ENCODE data around the gene CIAO3. TPM values are rescaled to one million over a fixed set of nuclear protein-coding genes. Genes with fewer than 3 reads are reported as not detected.

CIAO3 gene
- total RNA-seq, 1 donor from 2014 or later: 34.5 TPM

GRCh38 chr16:725041-725376 is 15.8 kb downstream of the CIAO3 start:
- no peaks in the 10 kb centered on the region for H3K27me3 ChIP-seq (ENCODE audit: control insufficient read depth, insufficient read depth, low read length)
- no peaks in the 10 kb centered on the region for H3K36me3 ChIP-seq (ENCODE audit: control insufficient read depth, insufficient read depth, low read length)
- DNase-seq (ENCODE audit: low read depth): no peak
- no peak for TF ChIP-seq CTCF (IDR thresholded peaks at IDR 0.05; ENCODE audit: insufficient read depth, low read length, poor library complexity, severe bottlenecking)
- H3K4me3 ChIP-seq (ENCODE audit: low read depth, low read length): no peak overlapping the region

DNA sequence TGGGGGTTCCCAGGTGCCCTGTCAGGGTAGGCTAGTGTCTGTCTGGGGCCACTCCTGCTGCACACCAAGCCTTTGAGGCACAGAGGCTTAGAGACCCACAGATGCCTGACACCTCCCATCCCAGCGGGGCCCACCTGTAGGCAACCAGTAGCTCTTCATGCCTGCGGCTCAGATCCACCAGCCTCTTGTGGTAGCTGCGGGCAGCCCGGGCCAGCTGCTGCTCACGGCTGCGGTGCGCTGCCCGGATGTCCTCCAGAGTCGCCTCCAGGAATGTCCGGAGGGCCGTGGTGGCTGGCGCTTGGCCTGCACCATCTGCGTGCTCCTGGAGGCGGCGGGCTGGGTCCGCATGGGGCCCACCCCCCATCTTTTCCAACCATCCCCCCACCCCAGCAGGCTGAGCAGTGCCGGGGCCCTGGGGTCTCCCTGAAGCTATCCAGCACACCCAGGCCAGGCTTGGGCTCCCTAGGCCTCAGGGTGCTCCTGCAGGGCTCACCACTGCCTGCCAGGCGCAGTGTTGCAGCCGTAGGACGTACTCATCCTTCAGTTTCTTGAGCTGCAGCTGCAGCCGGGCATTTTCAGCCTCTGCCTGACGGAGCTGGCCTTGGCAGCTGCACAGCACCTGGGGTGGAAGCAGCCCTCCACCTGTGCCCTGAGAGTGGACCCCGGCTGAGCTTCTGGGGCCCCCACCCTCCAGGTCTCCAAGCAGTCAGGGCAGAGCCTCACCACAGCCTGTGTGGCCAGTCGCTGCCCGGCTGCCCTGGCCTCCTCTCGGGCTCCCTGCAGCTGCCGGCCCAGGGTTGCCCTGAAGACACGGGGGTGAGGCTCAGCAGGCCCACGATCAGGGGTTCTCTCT is 16.4 kb downstream of the CIAO3 start:
- no peak for DNase-seq (ENCODE audit: low read depth)
- TF ChIP-seq CTCF (IDR thresholded peaks at IDR 0.05; ENCODE audit: insufficient read depth, low read length, poor library complexity, severe bottlenecking): no peak
- Histone ChIP-seq H3K27me3 (ENCODE audit: control insufficient read depth, insufficient read depth, low read length) (no peaks in the 10 kb centered on the region), H3K36me3 (ENCODE audit: control insufficient read depth, insufficient read depth, low read length) (no peaks in the 10 kb centered on the region), H3K4me3 (ENCODE audit: low read depth, low read length) (no peak overlapping the region)

GRCh38 chr16:723695-724094 is 17.1 kb downstream of the CIAO3 start:
- no peak for DNase-seq (ENCODE audit: low read depth)
- Histone ChIP-seq H3K4me3 (ENCODE audit: low read depth, low read length) (no peak overlapping the region), H3K36me3 (ENCODE audit: control insufficient read depth, insufficient read depth, low read length) (no peaks in the 10 kb centered on the region), H3K27me3 (ENCODE audit: control insufficient read depth, insufficient read depth, low read length) (no peaks in the 10 kb centered on the region)
- TF ChIP-seq CTCF (IDR thresholded peaks at IDR 0.05; ENCODE audit: insufficient read depth, low read length, poor library complexity, severe bottlenecking): no peak

DNA sequence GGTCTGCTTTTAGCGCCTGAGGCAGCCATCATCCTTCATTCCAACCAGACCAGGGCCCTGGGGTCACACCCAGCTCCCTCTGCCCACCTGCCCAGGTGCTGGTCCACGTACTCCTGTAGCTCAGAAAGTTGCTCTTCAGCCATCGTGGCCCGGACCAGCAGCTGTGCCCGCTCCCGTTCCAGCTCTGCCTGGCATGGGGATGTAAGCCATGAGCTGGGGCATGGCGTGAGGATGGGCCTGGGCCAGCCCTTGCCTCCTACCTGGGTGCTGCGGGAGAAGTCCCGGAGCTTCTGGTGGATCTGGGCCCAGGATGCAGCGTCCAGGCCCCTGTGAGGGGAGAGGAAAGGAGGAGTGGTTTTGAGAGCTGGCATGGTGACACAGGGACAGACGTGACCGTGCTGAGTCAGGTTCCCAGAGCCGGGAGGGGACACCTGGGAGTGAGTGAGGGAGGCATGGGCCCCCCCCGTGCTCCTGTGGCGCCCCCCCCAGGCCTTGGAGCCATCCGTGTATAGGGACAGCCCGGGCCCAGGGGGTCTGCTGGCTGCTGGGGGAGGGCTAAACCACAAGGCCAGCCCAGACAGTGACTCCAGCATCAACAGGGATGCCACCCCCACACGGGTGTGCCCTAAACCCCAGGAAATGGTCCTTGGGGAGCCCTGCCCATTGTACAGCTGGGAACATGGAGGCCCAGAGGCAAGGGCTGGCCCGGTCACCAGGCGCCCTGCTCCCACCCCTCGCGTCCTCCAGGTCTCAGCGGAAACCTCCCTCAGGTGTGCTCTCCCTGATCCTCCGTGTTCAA is 17.8 kb downstream of the CIAO3 start:
- no peak for DNase-seq (ENCODE audit: low read depth)
- no peak for TF ChIP-seq CTCF (IDR thresholded peaks at IDR 0.05; ENCODE audit: insufficient read depth, low read length, poor library complexity, severe bottlenecking)
- Histone ChIP-seq H3K27me3 (ENCODE audit: control insufficient read depth, insufficient read depth, low read length) (no peaks in the 10 kb centered on the region), H3K4me3 (ENCODE audit: low read depth, low read length) (no peak overlapping the region), H3K36me3 (ENCODE audit: control insufficient read depth, insufficient read depth, low read length) (no peaks in the 10 kb centered on the region)

GRCh38 chr16:721765-722540 is 18.8 kb downstream of the CIAO3 start:
- Histone ChIP-seq H3K4me3 (ENCODE audit: low read depth, low read length) (peak overlapping the region; percentile 80), H3K36me3 (ENCODE audit: control insufficient read depth, insufficient read depth, low read length) (no peaks in the 10 kb centered on the region), H3K27me3 (ENCODE audit: control insufficient read depth, insufficient read depth, low read length) (no peaks in the 10 kb centered on the region)
- DNase-seq (ENCODE audit: low read depth): no peak
- no peak for TF ChIP-seq CTCF (IDR thresholded peaks at IDR 0.05; ENCODE audit: insufficient read depth, low read length, poor library complexity, severe bottlenecking)
